SH-SY5Y (cell line): ENCODE data around the gene IL23R.

Experiments
- GATA2 ChIP-seq: IDR thresholded peaks from 2 replicates; pipeline ENCODE4 v1.6.1; 2011; ENCODE audit warnings: mild to moderate bottlenecking, low read depth, low read length
- GATA3 ChIP-seq: IDR thresholded peaks from 2 replicates; pipeline ENCODE4 v1.6.1; 2011; ENCODE audit warnings: low read depth, mild to moderate bottlenecking, low read length, moderate library complexity

DNA sequence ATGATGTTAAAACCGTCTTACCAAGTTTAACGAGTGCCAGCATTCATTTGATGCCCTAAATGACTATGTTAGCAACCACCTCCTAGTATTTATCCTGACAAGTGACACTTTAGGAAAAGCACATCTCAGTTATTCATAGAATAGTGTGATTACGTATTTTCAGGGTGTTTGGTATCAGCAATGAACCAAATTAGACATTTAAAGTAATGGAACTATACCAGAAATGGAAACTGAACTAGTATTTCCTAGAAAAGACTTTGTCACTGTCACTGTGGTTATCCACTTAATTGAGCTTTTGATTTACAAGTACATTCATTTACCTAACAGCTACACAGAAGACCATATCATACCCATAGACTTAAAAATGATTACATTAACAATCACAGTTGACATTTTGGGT is 137.8 kb downstream of the IL23R start:
- TF ChIP-seq GATA2 (no peak), GATA3 (no peak)
